GM15510 (cell line): ENCODE data around the gene RPL10A.

Source experiments
- POLR2A ChIP-seq: IDR thresholded peaks from 3 replicates; pipeline ENCODE4 v1.6.1; 2011; ENCODE audit warnings: borderline replicate concordance; ENCODE audit not compliant: insufficient read length; ENCODE audit errors: extremely low read depth

The RPL10A gene

DNA sequence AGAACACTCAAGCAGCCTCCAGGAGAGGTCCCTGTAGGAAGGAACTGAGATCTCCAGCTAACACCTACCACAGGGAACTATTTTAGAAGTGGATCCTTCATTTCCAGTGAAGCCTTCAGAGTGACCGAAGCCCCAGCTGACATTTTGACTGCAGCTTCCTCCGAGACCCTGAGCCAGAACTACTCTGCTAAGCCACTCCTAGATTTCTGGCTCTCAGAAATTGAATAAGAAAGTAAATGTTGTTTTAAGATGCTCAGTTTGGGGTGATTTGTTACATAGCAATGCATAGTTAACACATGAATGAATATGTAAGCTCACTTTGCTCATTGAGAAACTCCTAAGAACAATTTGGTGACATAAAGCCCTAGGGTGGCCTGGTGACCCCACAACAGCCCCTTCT is 39.0 kb downstream of the RPL10A start:
- no peak for TF ChIP-seq POLR2A

DNA sequence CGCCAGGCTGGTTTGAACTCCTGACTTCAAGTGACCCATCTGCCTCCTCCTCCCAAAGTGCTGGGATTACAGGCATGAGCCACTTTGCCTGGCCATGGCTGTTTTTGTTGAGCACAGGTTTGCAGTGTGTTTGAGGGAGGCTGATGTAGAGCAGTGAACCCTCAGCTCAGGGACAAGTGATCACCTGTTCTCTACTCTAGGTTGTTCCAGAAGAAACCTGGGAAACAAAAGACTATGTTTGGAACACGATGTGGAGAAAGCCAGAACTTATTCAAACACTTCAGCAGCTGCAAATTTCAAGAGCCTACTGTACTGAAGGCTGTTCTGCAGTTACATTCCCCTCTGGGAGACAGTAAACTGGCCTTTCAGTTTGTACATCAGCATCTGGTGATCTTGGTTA is 39.8 kb downstream of the RPL10A start:
- no peak for TF ChIP-seq POLR2A

DNA sequence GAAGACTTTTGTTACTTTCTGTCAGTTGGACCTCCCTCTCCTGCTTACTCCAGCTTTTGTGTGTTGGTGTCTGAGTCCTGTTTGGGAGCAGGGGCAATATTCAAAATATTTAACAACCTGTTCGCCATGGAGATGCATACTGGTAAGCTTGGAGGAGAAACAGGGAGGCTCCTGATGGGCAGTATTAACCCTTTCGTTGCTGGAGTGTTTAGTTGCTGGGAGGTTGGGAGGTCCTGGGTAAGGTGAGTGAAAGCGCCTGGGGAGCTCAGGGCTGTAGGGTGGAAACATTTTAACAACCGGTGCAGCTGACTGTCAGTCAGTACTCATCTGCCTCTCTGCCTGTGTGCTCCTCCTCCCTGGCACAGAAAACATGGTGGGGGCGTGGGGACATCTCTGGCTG is 40.3 kb downstream of the RPL10A start:
- TF ChIP-seq POLR2A = no peak

- no peak for TF ChIP-seq POLR2A
These were observed 42.8 kb downstream of the RPL10A start for GRCh38 chr6:35510916-35511561.

GRCh38 chr6:35511562-35511941 is 43.4 kb downstream of the RPL10A start:
- no peak for TF ChIP-seq POLR2A

GRCh38 chr6:35512006-35512405 is 43.8 kb downstream of the RPL10A start:
- TF ChIP-seq POLR2A = no peak

DNA sequence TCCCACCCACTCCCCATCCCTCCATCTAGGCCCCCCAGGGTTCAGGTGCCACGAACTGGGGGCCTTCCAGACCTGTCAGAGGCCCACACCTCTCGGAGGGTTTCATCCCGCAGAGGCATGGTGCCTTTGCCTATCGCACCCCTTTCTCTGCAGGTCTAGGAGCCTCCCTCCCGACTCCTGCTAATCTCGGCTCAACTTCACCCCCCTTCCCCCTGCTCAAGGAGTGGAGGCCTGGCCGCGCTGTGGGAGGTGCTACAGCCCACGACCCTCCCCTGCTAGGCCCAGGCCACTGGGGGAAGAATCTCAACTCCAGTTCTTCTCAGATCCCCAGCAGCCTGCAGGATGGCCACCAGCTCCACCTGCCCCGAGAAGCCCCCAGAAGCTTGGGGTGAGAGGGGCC is 44.5 kb downstream of the RPL10A start, which contains the start of gene TULP1:
Gene TULP1, minus strand, starts transcription at position 157 of the 400 bp plus-strand sequence. Its CDS starts 38 bp downstream, at position 119.
- no peak for TF ChIP-seq POLR2A

- no peak for TF ChIP-seq POLR2A
These were observed 46.4 kb downstream of the RPL10A start for GRCh38 chr6:35514587-35514986.

- no peak for TF ChIP-seq POLR2A
These were observed 48.5 kb downstream of the RPL10A start for GRCh38 chr6:35516712-35517111.

GRCh38 chr6:35518566-35519312 is 50.5 kb downstream of the RPL10A start:
- no peak for TF ChIP-seq POLR2A

- TF ChIP-seq POLR2A = no peak
These were observed 51.3 kb downstream of the RPL10A start for GRCh38 chr6:35519313-35520015.
